ENCODE results near the gene RASA2. TPM values are rescaled to one million over a fixed set of nuclear protein-coding genes. Genes with fewer than 3 reads are reported as not detected.

Gene RASA2
- total RNA-seq, 4 donors from 2014 or later: 9.0 to 70.3 (median 21.5) TPM

DNA sequence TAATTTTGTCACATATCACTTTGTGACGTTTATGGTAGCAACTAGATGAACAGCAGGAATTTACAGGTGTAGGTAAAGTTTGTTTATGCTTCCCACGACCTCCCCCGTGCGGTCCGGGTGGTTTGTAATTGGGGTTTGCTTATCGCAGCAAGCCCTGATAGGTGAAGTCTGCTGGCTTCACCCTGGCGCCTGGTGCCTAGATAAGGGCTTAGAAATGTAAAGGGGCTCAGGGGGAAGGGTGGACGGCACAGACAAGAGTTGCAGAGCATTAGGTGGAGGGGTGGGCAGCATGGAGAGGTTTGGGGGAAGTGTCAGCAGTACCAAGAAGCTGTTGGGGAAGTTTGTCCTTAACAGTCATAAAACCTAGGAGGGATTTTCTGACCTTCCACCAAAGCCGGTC is 143.1 kb downstream of the RASA2 start:
- 61 to 80% methylated on average over 1 to 9 of the region's 9 CpGs for WGBS, 2 donors (ENCODE audit: low coverage in 1 of 2)
- no peak overlapping the region for H3K4me3 ChIP-seq
- H3K36me3 ChIP-seq: no peaks in the 10 kb centered on the region
- intact Hi-C loops (cut with DNase I; ENCODE audit: low total_unique reads): no loop called here
- TF ChIP-seq CTCF (IDR thresholded peaks at IDR 0.05) (no peak), POLR2AphosphoS5 (IDR thresholded peaks at IDR 0.05) (no peak), POLR2A (IDR thresholded peaks at IDR 0.05) (no peak), EP300 (IDR thresholded peaks at IDR 0.05; ENCODE audit: low read depth) (no peak)
- H3K9me3 ChIP-seq: peaks cover 0 to 3% of the 10 kb centered on the region in 2 donors
- DNase-seq: no peak
- H3K27ac ChIP-seq: no peak overlapping the region
- no peaks in the 10 kb centered on the region for H3K4me1 ChIP-seq
- H3K27me3 ChIP-seq: no peaks in the 10 kb centered on the region
- in situ Hi-C loops (cut with MboI; ENCODE audit: low pct_ligation_motif_present in 1 of 4, low pct_unique_long_range_greater_than_20kb in 1 of 4, low sequenced_read_pairs in 3 of 4): no loop called here

DNA sequence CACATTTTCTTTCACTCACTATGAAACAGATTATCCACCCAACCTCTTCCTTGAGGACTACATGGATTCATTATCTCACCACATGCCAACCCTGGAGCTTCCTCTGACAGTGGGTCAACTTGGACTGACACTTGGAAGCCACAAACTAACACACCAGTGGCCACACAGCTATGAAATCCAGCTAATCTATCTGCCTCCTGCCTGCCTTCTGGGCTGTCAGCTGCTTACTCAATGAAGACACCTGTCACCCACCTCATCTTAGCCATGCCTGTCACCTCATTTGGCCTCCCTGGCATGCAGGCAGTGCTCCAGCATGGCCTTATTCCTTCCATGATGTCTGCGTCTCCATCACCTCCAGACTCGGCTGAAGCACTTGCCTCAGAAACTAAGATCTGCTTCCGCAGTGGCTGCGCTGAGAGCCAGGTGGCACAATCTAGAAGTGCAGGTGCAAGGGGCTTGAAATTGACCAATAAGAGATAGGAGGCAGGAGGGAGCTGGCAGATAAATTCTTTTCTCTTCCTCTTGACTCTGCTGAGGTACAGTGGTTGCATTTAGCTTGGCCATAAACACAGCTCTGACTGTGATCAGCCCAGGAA is 146.1 kb downstream of the RASA2 start:
- in situ Hi-C loops (cut with MboI; ENCODE audit: low pct_ligation_motif_present in 1 of 4, low pct_unique_long_range_greater_than_20kb in 1 of 4, low sequenced_read_pairs in 3 of 4) (no loop called here), intact Hi-C loops (cut with DNase I; ENCODE audit: low total_unique reads) (no loop called here)
- H3K4me3 ChIP-seq: no peak overlapping the region
- no peaks in the 10 kb centered on the region for H3K4me1 ChIP-seq
- peaks cover 0 to 3% of the 10 kb centered on the region in 2 donors for H3K9me3 ChIP-seq
- TF ChIP-seq POLR2AphosphoS5 (IDR thresholded peaks at IDR 0.05) (no peak), EP300 (IDR thresholded peaks at IDR 0.05; ENCODE audit: low read depth) (no peak), CTCF (IDR thresholded peaks at IDR 0.05) (no peak), POLR2A (IDR thresholded peaks at IDR 0.05) (no peak)
- no peaks in the 10 kb centered on the region for H3K27me3 ChIP-seq
- WGBS, 2 donors (ENCODE audit: low coverage in 1 of 2): 70 to 90% methylated on average over 2 to 4 of the region's 4 CpGs
- DNase-seq: no peak
- H3K36me3 ChIP-seq: no peaks in the 10 kb centered on the region
- no peak overlapping the region for H3K27ac ChIP-seq

GRCh38 chr3:141642215-141642614 is 155.4 kb downstream of the RASA2 start:
- H3K36me3 ChIP-seq: no peaks in the 10 kb centered on the region
- no peaks in the 10 kb centered on the region for H3K27me3 ChIP-seq
- H3K27ac ChIP-seq: no peak overlapping the region
- no peak for TF ChIP-seq POLR2AphosphoS5 (IDR thresholded peaks at IDR 0.05)
- TF ChIP-seq CTCF (IDR thresholded peaks at IDR 0.05): no peak
- no peak for TF ChIP-seq POLR2A (IDR thresholded peaks at IDR 0.05)
- TF ChIP-seq EP300 (IDR thresholded peaks at IDR 0.05; ENCODE audit: low read depth): no peak
- WGBS, 2 donors (ENCODE audit: low coverage in 1 of 2): 68 to 87% methylated on average over 2 of the region's 2 CpGs
- intact Hi-C loops (cut with DNase I; ENCODE audit: low total_unique reads) (no loop called here), in situ Hi-C loops (cut with MboI; ENCODE audit: low pct_ligation_motif_present in 1 of 4, low pct_unique_long_range_greater_than_20kb in 1 of 4, low sequenced_read_pairs in 3 of 4) (loop anchor here in 1 of 4 donors (10.0 kb wide), 1 partner anchor 177 kb away; no protein-coding TSS in a partner anchor)
- no peak for DNase-seq
- peaks cover 0 to 13% (median 2%) of the 10 kb centered on the region in 4 donors for H3K4me1 ChIP-seq
- no peak overlapping the region for H3K4me3 ChIP-seq
- no peaks in the 10 kb centered on the region for H3K9me3 ChIP-seq

DNA sequence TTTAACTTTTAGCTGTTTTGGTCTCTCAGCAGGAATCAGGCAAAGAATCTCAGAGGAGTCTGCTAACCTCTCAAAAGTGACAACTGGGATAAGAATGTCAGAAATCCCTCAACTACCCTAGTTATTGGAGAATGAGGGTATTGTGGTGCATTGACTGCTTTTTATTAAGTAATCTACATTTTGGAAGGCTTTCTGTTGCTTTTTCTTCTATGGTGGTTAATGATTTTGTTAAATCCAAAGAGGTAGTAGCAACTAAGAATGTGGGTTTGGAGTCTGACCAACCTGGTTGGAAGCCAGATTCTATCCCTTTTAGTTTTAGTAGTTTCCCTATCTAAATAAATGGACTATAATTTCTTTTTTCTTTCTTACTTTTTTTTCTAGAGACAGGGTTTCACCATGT is 156.6 kb downstream of the RASA2 start:
- Histone ChIP-seq H3K36me3 (no peaks in the 10 kb centered on the region), H3K9me3 (no peaks in the 10 kb centered on the region), H3K27me3 (no peaks in the 10 kb centered on the region), H3K4me1 (peaks cover 0 to 22% (median 3%) of the 10 kb centered on the region in 4 donors), H3K27ac (no peak overlapping the region), H3K4me3 (no peak overlapping the region)
- in situ Hi-C loops (cut with MboI; ENCODE audit: low pct_ligation_motif_present in 1 of 4, low pct_unique_long_range_greater_than_20kb in 1 of 4, low sequenced_read_pairs in 3 of 4): loop anchor here in 1 of 4 donors (10.0 kb wide), 1 partner anchor 179 kb away; no protein-coding TSS in a partner anchor
- intact Hi-C loops (cut with DNase I; ENCODE audit: low total_unique reads): no loop called here
- no peak for TF ChIP-seq EP300 (IDR thresholded peaks at IDR 0.05; ENCODE audit: low read depth)
- TF ChIP-seq CTCF (IDR thresholded peaks at IDR 0.05): no peak
- no peak for TF ChIP-seq POLR2AphosphoS5 (IDR thresholded peaks at IDR 0.05)
- no peak for TF ChIP-seq POLR2A (IDR thresholded peaks at IDR 0.05)
- no peak for DNase-seq

All from transverse colon (tissue), 4 donors.